Endothelial cell of umbilical vein (primary cell): ENCODE results near the gene VWA5A.

ENCODE experiments used
- CTCF ChIP-seq, 2 donors: IDR thresholded peaks; 1 replicate in 1 of 2; 2 replicates in 1 of 2; pipeline ENCODE4 v1.5.1; 2011; ENCODE audit warnings: low read length in 2 of 2, mild to moderate bottlenecking in 2 of 2, moderate library complexity in 2 of 2, control low read depth in 1 of 2, inconsistent platforms in 1 of 2, low read depth in 1 of 2; ENCODE audit not compliant: insufficient read depth in 1 of 2; ENCODE audit errors: extremely low read depth in 1 of 2
- EZH2 ChIP-seq: IDR thresholded peaks from 2 replicates; pipeline ENCODE4 v1.6.1; 2012; ENCODE audit warnings: borderline replicate concordance, low read depth, mild to moderate bottlenecking, moderate library complexity, low read length, inconsistent platforms; ENCODE audit not compliant: severe bottlenecking
- FOS ChIP-seq: IDR thresholded peaks from 2 replicates; pipeline ENCODE4 v1.6.1; 2011; ENCODE audit warnings: mild to moderate bottlenecking, low read length, moderate library complexity, borderline replicate concordance; ENCODE audit not compliant: insufficient read depth
- GATA2 ChIP-seq: IDR thresholded peaks from 2 replicates; pipeline ENCODE4 v1.7.0; 2011; ENCODE audit warnings: low read depth, mild to moderate bottlenecking, moderate library complexity, mixed read lengths, low read length; ENCODE audit not compliant: insufficient read length, insufficient read depth
- JUN ChIP-seq: IDR thresholded peaks from 2 replicates; pipeline ENCODE4 v1.6.1; 2011; ENCODE audit warnings: borderline replicate concordance, low read depth; ENCODE audit not compliant: insufficient read length, insufficient read depth
- MAX ChIP-seq: IDR thresholded peaks from 2 replicates; pipeline ENCODE4 v1.6.1; 2011; ENCODE audit not compliant: insufficient read depth, insufficient read length
- MYC ChIP-seq: IDR thresholded peaks from one replicate; pipeline ENCODE4 v1.6.1; 2011; ENCODE audit warnings: mild to moderate bottlenecking, low read depth, low read length
- POLR2A ChIP-seq: IDR thresholded peaks from 2 replicates; pipeline ENCODE4 v1.6.1; 2012; ENCODE audit warnings: low read depth, mild to moderate bottlenecking, control low read depth, low read length
- POLR2AphosphoS5 ChIP-seq: IDR thresholded peaks from 2 replicates; pipeline ENCODE4 v1.6.1; 2012; ENCODE audit warnings: low read depth, mild to moderate bottlenecking, control low read depth, low read length, moderate library complexity; ENCODE audit not compliant: insufficient read depth

- no peak for TF ChIP-seq CTCF (IDR thresholded peaks at IDR 0.05; ENCODE audit: extremely low read depth in 1 of 2, insufficient read depth in 1 of 2, low read depth in 1 of 2, low read length in 2 of 2)
- TF ChIP-seq MAX, result no peak
- TF ChIP-seq POLR2A, result no peak
- TF ChIP-seq EZH2, result no peak
- no peak for TF ChIP-seq JUN
- no peak for TF ChIP-seq POLR2AphosphoS5
- no peak for TF ChIP-seq FOS
- no peak for TF ChIP-seq MYC
- TF ChIP-seq GATA2, result no peak
These were observed 46.6 kb upstream of the VWA5A start for GRCh38 chr11:124068601-124069110.
